Epithelial cell of umbilical artery (primary cell): Measurements from ENCODE around the gene MYO5B. TPM values are rescaled to one million over a fixed set of nuclear protein-coding genes. Genes with fewer than 3 reads are reported as not detected.

ENCODE experiments used
- total RNA-seq: library from RNA; depleted of rRNA; stranded (reverse); fragments of >200 nt; gene quantifications from 2 replicates; pipeline ENCODE4 v1.2.3, GENCODE V29; 2014

Gene MYO5B
- under 0.01 and 1.1 TPM in 2 replicates for total RNA-seq

GRCh38 chr18:50194631-50195532, at the start of gene MYO5B:
Gene MYO5B (minus strand): TSS chr18:50195147. CDS start chr18:50194793, 354 bp downstream.

GRCh38 chr18:49813319-49814146, 381.4 kb downstream of the MYO5B start, which contains the start of gene ACAA2:
Gene ACAA2 (minus strand): TSS chr18:49813533. CDS start chr18:49813484, 49 bp downstream.

Other genes starting within 250 kb of the MYO5B start
- gene CFAP53, start 71.3 kb upstream of the MYO5B start, total RNA-seq: 0.30 and 0.32 TPM in 2 replicates
- 55.9 TPM in 2 replicates for gene MBD1, start 86.4 kb upstream of the MYO5B start, total RNA-seq
- 39.3 and 53.3 TPM in 2 replicates for gene CXXC1, start 92.5 kb upstream of the MYO5B start, total RNA-seq
- 14.6 and 20.2 TPM in 2 replicates for gene SKA1, start 179.9 kb upstream of the MYO5B start, total RNA-seq